Measurements from ENCODE around the gene PDSS2.

PDSS2 gene

GRCh38 chr6:107275330-107275865, 184.0 kb downstream of the PDSS2 start:
- TF ChIP-seq CTCF (IDR thresholded peaks at IDR 0.05): no peak

GRCh38 chr6:107274288-107274687, 185.1 kb downstream of the PDSS2 start:
- TF ChIP-seq CTCF (IDR thresholded peaks at IDR 0.05): no peak

- no peak for TF ChIP-seq CTCF (IDR thresholded peaks at IDR 0.05)
These were observed 187.1 kb downstream of the PDSS2 start for GRCh38 chr6:107272246-107272645.

- TF ChIP-seq CTCF (IDR thresholded peaks at IDR 0.05): no peak
These were observed 188.1 kb downstream of the PDSS2 start for GRCh38 chr6:107271208-107271790.

GRCh38 chr6:107267634-107268033, 191.7 kb downstream of the PDSS2 start:
- no peak for TF ChIP-seq CTCF (IDR thresholded peaks at IDR 0.05)

GRCh38 chr6:107267006-107267405, 192.4 kb downstream of the PDSS2 start:
- no peak for TF ChIP-seq CTCF (IDR thresholded peaks at IDR 0.05)

- TF ChIP-seq CTCF (IDR thresholded peaks at IDR 0.05): no peak
These were observed 192.8 kb downstream of the PDSS2 start for GRCh38 chr6:107266563-107266962.

- no peak for TF ChIP-seq CTCF (IDR thresholded peaks at IDR 0.05)
These were observed 195.0 kb downstream of the PDSS2 start for GRCh38 chr6:107264357-107264840.

Measured in LNCAP (cell line).